Renal pelvis (tissue), 4 donors: ENCODE results near the gene BRD4. TPM values are rescaled to one million over a fixed set of nuclear protein-coding genes. Genes with fewer than 3 reads are reported as not detected.

Experiments
- DNase-seq: peaks from one replicate; pipeline ENCODE4 v3.0.0-alpha.2; 2013
- polyA plus RNA-seq, 3 donors: library from polyadenylated mRNA; unstranded; fragments of 120-200 nt; gene quantifications; one replicate each; pipeline ENCODE4 v1.2.1, GENCODE V29; 2013; ENCODE audit not compliant: insufficient read length in 3 of 3

Gene BRD4
- polyA plus RNA-seq, 3 donors, result 51.6 to 59.8 (median 58.6) TPM

DNA sequence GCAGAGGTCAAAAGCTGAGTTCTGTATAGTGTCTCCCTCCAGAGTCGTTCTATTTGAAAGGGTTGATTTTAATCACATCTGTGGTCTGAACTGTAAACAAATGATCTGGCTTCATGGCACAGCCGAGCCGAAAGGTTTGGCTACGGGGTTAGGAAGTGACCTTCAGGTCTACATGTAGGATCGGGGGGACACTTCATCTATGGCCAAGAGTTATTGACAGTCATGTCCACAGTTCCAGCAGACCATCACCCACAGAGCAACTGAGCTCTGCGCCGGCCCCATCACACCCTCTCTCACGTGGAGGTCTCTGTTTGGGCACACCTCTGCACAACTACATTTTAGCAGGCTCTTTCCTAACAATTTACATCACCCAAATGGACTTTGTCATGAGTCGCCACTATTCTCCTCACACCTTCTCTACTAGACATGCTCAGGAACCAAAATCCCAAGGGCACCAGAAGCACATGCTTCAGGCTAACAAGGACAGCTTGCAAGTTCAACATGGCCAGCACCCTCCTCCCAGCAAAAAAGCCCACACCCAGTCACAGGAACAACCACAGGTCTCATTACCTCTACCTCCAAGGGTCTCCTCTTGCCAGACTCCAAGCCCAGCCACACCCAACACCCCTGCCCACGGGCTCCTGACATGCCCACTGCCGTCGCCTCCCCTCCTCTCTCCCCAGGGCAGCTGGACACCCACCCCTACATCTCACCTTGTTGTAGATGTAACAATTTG, 64.0 kb downstream of the BRD4 start:
- no peak for DNase-seq

- no peak for DNase-seq
Measured at GRCh38 chr19:15266683-15267082, 65.7 kb downstream of the BRD4 start.

- no peak for DNase-seq
Measured at GRCh38 chr19:15265850-15266248, 66.5 kb downstream of the BRD4 start.

DNA sequence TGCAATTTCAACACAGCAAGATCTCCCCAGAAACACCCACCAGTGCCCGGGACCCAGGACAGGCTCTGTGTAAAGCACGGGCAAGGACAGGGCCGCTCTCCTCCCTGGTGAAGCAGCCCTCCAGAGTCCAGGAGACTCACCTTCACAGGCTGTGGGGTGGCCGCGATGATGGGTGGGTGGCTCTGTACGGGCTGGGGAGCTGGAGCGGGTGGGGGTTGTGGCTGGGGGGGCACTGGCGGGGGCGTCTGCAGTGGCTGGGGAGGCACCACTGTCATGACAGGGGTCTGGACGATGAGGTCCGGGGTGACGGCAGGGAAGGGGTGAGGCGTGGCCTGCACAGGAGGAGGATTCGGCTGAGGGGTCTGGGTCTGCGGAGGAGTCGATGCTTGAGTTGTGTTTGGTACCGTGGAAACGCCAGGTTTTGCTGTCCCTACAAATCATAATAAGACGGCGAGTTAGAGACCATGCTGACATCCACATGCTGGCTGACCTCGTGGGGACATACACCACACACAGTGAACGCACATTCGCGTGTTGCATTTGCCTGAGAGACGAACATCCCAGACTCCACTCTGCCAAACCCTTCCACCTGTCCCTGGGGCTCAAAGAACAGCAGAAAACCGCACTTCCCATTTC, 67.0 kb downstream of the BRD4 start:
- DNase-seq, result no peak

DNA sequence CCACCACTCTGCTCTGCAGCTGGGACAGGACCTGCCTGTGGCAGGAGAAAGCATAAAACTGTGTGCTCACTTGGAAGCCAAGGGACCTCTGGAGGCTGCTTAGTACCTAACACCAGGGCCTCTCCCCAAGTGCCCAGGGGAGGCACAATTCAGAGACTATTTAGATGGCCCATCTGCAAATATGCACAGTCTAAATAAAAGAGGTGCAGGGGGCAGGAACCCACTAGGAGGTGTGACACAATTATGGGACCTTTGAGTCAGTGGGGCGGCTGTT, 67.5 kb downstream of the BRD4 start:
- DNase-seq, result no peak

DNA sequence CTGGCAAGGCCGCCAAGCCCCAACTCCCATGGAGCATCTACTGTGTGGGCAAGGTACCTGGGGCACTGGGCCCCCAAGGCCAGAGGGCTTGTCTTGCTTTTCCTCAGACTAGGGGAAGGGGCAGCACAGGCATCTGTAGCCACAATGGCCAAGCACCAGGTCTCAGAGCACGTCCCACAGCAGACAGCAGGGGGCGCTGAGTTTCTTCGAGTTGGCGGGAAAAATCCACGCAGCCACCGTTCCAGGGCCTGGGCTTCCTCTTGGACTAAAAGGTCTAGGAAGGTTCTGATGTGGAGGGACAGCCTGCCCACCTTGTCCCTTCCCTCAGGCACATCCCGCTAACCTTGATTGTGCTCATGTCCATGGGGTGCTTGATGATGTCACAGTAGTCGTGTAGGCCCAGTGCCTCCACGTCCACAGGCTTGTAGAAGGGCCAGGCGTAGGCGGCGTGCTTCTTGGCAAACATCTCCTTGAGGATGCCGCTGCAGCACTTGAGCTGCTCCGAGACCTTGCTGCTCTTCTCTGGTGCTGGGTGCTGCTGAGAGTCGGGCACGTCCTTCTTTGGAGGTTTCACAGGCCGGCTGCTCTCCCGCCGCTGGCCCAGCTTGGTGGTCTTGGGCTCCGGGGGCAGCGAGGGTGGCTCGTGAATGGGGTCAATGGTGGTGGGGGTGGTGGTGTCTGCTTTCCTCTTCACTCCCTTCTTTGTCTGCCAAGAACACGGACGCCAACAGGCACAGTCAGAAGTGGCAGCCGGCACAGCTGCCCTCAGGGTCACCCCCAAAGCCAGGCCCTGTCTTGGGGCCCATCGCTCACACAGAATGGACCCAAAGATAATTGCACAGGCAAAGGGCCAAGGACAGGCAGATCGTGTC, 68.0 kb downstream of the BRD4 start:
- peak; percentile 60 for DNase-seq

GRCh38 chr19:15263361-15263985, 68.9 kb downstream of the BRD4 start:
- DNase-seq, result no peak

DNA sequence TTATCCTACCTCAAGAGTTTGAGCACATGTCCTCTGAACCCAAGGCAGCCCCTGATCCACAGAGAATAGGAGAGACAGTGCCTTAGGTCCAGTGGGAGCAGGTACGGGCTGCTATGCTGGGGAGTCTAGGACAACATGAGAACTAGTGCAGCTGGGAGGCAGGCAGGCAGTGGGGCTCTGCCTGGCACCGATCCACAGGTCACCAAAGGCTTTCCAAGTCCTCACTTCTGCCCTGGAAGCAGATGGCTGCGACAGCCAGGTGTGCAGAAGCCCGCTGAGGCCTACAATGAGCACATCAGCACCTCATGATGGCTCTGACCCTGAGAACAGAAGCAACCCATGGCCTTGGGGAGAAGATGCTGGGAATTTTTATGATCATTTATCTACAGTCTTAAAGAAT, 70.3 kb downstream of the BRD4 start:
- DNase-seq, result no peak

DNA sequence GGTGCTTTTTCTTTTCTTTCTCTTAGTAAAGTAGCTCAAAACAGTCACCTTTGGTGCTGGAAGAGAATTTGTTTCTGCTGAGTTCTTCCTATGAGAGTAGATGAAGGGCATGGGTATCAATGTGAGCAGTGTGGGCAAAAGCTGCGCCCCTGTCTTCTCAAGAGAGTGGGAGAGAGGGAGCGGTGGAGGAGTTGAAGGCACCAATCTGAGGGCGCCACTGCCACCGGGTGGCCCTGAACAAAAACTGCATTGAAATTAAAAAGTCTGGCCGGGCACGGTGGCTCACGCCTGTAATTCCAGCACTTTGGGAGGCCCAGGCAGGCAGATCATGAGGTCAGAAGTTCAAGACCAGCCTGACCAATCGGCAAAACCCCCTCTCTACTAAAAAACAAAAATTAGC, 71.4 kb downstream of the BRD4 start:
- DNase-seq, result no peak

DNA sequence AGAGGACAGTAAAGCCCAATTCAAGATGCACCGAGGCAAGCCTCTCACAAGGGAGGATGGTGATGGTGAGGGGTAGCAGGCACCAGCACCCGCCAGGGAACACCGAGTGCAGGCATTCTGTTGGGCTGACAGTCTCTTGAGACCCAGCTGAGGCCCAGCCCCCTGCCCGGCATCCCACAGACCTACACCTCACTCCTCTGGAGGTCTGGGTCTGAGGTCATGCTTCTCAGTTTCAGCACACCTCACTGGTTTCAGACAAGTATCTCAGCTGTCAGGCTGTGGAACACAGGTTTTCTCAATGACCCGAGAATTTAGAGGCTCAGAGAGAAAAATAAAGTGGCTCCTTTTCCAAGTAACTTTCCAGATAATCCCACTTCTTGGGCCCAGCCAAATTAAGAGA, 72.4 kb downstream of the BRD4 start:
- DNase-seq, result peak; percentile 73

GRCh38 chr19:15257782-15258181, 74.6 kb downstream of the BRD4 start:
- DNase-seq, result no peak

DNA sequence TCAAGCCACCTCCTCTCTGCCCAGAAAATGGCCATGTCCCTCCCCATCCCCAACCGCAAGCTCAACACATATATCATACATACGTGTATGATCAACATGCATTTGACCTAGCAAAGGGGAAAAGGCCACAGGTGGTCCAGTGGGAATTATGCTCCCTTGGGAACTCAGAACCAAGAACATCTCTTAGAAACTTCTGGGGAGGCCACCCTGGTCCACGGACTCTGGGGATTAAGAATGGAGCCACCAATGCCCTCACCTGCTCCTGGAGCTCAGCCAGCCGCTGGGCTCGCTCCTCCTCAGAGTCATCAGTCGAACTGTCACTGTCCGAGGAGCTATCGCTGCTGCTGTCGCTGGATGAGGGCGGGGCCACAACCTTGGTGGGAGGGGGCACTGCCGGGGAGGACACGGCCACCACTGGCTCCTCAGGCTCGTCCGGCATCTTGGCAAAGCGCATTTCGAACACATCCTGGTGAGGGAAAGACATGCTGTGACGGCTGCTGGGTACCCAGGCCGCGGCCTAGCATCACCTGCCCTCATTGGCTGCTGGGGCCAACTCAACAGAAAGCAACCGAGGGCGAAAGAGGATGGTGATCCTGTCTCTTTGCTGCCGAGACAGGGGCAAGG, 75.5 kb downstream of the BRD4 start:
- DNase-seq, result no peak

DNA sequence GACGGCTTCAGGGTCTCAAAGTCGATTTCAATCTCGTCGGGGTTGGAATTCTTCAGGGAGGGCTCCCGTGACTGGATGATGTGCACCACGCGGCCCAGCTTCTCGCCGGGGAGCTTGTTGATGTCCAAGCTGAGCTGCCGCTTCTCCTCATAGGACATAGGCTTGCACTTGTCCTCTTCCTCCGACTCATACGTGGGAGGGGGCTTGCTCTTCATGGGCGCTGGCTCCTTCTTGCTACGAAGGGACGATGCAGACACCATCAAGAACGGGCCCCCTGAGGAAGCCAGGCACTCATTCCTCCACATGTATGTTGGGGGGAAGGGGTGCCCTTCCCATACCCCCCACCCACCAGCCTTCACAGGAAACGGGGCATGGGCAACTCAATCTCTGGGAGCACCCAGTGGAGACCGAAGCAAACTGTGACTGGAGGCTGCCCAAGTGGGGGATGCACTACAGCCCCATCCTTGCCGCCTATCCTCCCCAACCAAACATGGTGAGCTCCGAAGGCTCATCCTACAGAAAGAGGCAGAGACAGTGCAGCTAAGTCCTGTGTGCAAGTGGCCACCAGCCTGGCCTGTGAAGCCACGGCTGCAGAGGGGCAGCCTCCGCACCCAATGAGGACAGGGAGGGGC, 76.9 kb downstream of the BRD4 start:
- DNase-seq, result no peak

GRCh38 chr19:15254547-15254946, 77.8 kb downstream of the BRD4 start:
- no peak for DNase-seq

- no peak for DNase-seq
Measured at GRCh38 chr19:15253513-15253912, 78.8 kb downstream of the BRD4 start.

GRCh38 chr19:15253061-15253460, 79.3 kb downstream of the BRD4 start:
- DNase-seq, result no peak

DNA sequence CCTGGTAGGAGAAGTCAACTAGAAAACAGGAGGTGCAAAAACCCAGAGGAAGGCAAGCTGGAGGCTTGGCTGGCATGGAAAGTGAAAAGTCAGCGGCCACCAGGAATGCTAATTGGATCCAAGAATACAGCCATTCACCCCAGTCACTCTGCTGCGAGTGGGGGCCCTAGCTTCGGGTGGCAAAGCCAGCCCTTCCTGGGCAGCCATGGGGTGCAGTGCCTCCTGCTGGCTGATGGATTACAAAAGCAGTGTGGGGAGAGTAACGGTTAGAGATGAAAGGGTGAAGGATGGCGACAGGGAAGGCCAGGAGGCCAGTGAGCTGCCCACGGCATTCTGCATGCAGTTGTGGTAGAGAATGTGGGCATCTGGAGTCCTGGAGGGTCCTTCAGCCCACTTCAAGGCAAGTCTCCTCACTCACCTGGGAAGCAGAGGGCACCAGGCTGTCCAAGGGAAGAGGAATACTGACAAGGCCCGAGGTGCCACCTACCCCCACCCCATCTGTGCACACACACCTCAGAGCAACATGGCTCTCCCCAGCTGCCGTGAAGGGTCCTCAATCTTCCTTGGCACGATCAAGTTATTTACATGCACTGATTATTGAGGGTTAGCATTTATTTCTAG, 79.8 kb downstream of the BRD4 start:
- DNase-seq, result no peak

- DNase-seq, result peak; percentile 94
Measured at GRCh38 chr19:15251749-15252397, 80.5 kb downstream of the BRD4 start.

DNA sequence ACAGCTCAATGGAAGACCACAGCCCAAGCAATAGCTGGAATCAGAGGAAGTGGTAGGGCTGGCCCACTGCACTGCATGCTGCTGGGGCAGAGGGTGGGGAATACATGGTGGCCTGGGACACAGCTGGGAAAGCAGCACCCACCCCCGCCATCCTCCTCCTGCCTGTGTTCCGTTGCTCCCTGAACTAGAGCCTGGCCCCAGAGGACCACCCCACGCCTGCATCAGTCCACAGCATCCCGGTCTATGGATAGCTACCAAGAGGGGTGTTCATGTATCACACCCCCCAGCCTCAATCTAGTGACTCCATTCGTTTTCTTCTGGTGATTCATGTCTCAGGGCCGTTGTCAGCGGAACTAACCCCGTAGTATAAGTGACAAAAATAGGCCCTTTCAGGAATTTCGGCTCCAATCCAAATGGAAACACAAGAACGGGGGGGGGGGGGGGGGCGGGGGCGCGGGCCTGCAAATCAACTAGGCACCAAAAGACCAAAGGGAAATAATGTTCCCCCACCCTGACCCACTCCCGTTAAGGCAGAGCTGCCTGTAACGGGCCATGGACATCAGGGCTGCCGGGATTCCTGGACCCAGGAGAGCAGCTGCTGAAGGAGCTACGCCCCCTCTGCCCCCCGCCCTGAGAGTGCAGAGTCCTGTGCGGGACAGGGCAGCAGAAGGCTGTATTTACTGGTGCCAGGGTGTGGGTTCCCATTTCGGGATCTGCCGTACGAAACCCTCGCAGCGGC, 81.2 kb downstream of the BRD4 start:
- DNase-seq, result peak; percentile 60

- no peak for DNase-seq
Measured at GRCh38 chr19:15250640-15250993, 81.7 kb downstream of the BRD4 start.
